GM12801 (cell line): Measurements from ENCODE around the gene AIP.

Source experiments
- CTCF ChIP-seq: IDR thresholded peaks from one replicate; pipeline ENCODE4 v1.5.1; 2011; ENCODE audit warnings: control low read depth; ENCODE audit not compliant: insufficient read length; ENCODE audit errors: extremely low read depth

The AIP gene

GRCh38 chr11:67482827-67483798 is at the start of gene AIP:
Gene AIP, plus strand, starts transcription at chr11:67483026. Its CDS starts 133 bp downstream, at chr11:67483159.
- TF ChIP-seq CTCF, result no peak

GRCh38 chr11:67433536-67434394 is 49.1 kb upstream of the AIP start:
- no peak for TF ChIP-seq CTCF

GRCh38 chr11:67434395-67434881 is 48.4 kb upstream of the AIP start:
- no peak for TF ChIP-seq CTCF

GRCh38 chr11:67435031-67435726 is 47.6 kb upstream of the AIP start:
- no peak for TF ChIP-seq CTCF

GRCh38 chr11:67435727-67436458 is 46.9 kb upstream of the AIP start:
- TF ChIP-seq CTCF, result no peak

- no peak for TF ChIP-seq CTCF
Measured at GRCh38 chr11:67436459-67437081, 46.3 kb upstream of the AIP start.
